Right hindlimb (tissue), 1 donor: ENCODE results near the gene POLR3GL.
A peak's percentile ranks its signal among the peaks of the same experiment; 100 is the strongest.

ENCODE experiments used
- DNase-seq: peaks from one replicate; pipeline ENCODE4 v3.0.0-alpha.2; 2018

Gene POLR3GL

GRCh38 chr1:145993618-145994390 lies 29.3 kb downstream of the POLR3GL start:
- DNase-seq, result no peak

GRCh38 chr1:145994391-145995120 lies 30.1 kb downstream of the POLR3GL start:
- DNase-seq, result no peak

- no peak for DNase-seq
These were observed 30.8 kb downstream of the POLR3GL start for GRCh38 chr1:145995148-145995881.

GRCh38 chr1:145995964-145996432 lies 31.5 kb downstream of the POLR3GL start:
- DNase-seq, result no peak

GRCh38 chr1:145996433-145997015 lies 32.0 kb downstream of the POLR3GL start, which contains the start of gene TXNIP:
Gene TXNIP (minus strand): TSS chr1:145996579. CDS start chr1:145996266, 313 bp downstream.
- peak; percentile 100 for DNase-seq

GRCh38 chr1:145997016-145997717 lies 32.7 kb downstream of the POLR3GL start:
- peak; percentile 54 for DNase-seq

- no peak for DNase-seq
These were observed 33.2 kb downstream of the POLR3GL start for GRCh38 chr1:145997718-145998023.

GRCh38 chr1:145999321-146000024 lies 35.0 kb downstream of the POLR3GL start:
- DNase-seq, result peak; percentile 55

GRCh38 chr1:146001709-146002108 lies 37.2 kb downstream of the POLR3GL start:
- no peak for DNase-seq

- no peak for DNase-seq
These were observed 43.1 kb downstream of the POLR3GL start for GRCh38 chr1:146007489-146008133.

GRCh38 chr1:146010126-146010738 lies 45.7 kb downstream of the POLR3GL start:
- no peak for DNase-seq

- DNase-seq, result peak; percentile 52
These were observed 48.4 kb downstream of the POLR3GL start for GRCh38 chr1:146012703-146013558.

GRCh38 chr1:146013559-146013922 lies 49.1 kb downstream of the POLR3GL start:
- no peak for DNase-seq

- DNase-seq, result no peak
These were observed 52.4 kb downstream of the POLR3GL start for GRCh38 chr1:146016891-146017290.

- DNase-seq, result peak; percentile 49
These were observed 55.0 kb downstream of the POLR3GL start for GRCh38 chr1:146019231-146020057.

GRCh38 chr1:146020058-146021049 lies 55.9 kb downstream of the POLR3GL start:
- DNase-seq, result no peak

- no peak for DNase-seq
These were observed 56.6 kb downstream of the POLR3GL start for GRCh38 chr1:146021050-146021445.
